Peyer's patch (tissue), 4 donors: ENCODE data around the gene NYAP1.

ENCODE experiments used
- CTCF ChIP-seq, 6 experiments: fragments of 450-650 bp in 4 of 6; fragments of 200-600 bp in 2 of 6; sonication (generic) in 1 of 6; IDR thresholded peaks; one replicate each; pipeline ENCODE4 v1.5.1; 2017 to 2019; ENCODE audit warnings: antibody characterized with exemption in 6 of 6, mild to moderate bottlenecking in 3 of 6, moderate library complexity in 1 of 6
- POLR2A ChIP-seq, 2 donors: fragments of 450-650 bp; IDR thresholded peaks; one replicate each; pipeline ENCODE4 v1.5.1; 2017; ENCODE audit warnings: antibody characterized with exemption in 2 of 2, mild to moderate bottlenecking in 2 of 2, moderate library complexity in 2 of 2

- TF ChIP-seq CTCF (IDR thresholded peaks at IDR 0.05) (no peak), POLR2A (IDR thresholded peaks at IDR 0.05) (no peak)
Measured at GRCh38 chr7:100510437-100511239, 26.9 kb downstream of the NYAP1 start.
